GDM1 (cell line): ENCODE results near the gene SPDYE4.
"Not testable (repeated sequence)": the region's sequence is repeated elsewhere in the genome, so short reads cannot be mapped to it uniquely, and the experiment has no call there.

Experiments
- DNase-seq: peaks from one replicate; lab custom pipeline; 2025; lab: John Stamatoyannopoulos, UW

The SPDYE4 gene

DNA sequence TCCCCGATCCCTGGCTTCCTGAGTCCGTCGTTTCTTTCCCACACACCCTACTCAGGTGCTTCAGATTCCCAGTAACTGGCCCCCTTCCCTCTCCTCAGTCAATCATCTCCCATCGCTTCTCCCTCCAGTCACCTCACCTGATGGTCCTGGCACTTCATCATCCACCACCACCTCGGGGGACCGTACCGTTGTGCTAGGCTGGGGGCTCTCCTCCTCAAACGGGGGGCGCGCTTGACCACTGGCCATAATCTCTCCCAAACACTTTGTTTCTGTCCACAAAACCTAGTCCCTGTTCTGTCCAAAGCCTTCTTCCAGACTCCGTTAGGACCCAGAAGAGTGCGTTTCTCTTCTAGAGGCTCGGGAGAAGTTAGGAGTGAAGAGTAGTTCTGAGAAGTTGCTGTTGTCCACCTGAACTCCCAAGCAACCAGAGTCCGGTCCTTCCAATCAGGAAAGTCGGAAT is at the start of gene SPDYE4:
Gene SPDYE4, minus strand, starts transcription at position 410 of the 460 bp plus-strand sequence. Its CDS starts 164 bp downstream, at position 246.
- no peak for DNase-seq

DNA sequence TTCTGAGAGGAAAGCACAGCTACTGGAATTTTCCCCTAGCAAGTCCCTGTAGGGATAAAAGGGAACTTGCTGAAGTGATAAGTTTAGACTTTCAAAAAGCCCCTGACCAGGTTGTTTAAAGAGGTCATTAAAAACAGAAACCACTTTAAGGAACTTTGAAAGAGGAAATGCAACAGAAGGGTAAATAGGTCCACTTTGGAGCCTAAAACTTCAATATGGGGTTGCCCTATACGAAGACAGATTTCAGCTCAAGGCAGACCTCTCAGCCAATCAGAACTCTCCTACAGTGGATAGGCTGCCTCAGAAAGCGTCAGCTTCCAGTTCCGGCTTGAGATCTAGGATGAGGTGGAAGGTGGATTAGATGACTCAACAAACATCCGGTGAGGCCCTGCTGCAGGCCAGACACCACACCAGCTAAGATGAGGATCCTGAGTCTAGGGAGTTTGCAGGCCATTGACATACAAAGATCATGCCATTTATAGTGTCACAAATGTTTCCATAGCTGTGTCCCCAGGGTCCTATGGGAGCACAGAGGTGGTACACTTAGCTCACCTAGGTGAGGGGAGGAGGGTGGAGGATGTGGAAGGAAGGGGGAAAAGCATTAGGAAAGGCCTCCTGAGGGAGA is 48.7 kb upstream of the SPDYE4 start:
- no peak for DNase-seq

DNA sequence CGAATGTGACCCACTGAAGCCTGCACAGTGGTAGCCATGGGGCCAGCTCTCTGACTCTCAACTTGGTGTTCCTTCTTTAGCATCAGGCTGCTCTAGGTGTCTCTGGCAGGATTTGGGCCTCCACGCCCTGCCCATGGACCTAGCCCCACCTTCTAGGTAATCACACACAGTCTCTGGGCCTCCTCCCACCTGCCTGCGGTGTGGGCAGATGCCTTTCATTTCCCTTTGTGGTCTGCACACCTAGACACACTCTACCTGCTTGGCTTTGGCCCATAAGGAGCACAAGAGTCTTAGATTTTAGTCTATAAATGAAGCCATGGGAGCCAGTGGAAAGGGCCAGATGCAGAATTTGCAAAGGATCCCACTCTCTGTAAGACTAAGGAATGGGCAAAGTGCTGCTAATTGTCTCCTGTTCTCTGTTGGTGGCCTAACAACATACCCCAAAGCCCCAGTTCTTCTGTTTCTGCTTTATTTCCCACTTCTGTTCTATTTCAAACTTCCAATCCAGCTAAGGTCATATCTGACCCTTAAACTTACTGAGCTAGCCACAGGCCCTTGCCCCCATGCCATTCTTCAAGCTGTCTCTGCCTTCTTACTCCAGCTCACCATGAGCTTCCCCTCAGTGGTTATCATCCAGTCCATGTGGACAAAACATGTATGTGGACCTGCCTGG is 48.0 kb upstream of the SPDYE4 start:
- DNase-seq, result no peak

- not testable (repeated sequence) for DNase-seq
These were observed 47.0 kb upstream of the SPDYE4 start for GRCh38 chr17:8805396-8805795.

GRCh38 chr17:8803531-8804420 is 45.4 kb upstream of the SPDYE4 start:
- no peak for DNase-seq

DNA sequence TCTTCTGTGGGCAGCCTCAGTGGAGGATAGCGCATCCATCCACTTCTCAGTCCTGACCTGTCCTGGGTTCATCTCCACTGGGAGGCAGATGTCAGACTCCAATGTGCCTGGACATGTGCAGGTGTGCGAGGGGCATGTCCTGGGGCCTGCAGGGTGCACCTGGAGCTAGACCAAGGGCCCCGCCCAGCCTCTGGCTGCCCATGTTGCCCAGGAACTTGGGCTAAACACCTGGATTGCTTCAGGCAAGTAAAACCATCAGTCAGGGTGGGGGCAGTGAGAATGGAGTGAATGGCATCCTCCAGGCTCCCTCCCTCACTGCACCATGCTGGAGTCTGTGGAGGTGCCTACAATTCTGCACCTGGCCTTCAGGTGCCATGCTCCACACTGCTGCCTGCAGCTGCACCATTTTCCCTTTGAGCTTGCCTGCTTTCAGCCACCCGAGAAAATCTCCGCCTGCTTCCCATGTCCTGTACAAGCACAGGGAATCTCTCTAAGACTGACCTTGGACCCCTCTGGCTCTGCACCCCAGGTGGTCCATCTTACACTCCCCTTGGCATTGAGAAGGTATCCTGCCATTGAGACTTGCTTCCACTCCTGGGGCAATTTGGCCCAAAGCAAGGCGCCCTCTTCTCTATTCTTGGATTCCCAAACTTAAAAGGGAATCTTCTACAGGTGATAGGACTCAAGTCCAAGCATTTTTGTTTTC is 42.9 kb upstream of the SPDYE4 start:
- no peak for DNase-seq

DNA sequence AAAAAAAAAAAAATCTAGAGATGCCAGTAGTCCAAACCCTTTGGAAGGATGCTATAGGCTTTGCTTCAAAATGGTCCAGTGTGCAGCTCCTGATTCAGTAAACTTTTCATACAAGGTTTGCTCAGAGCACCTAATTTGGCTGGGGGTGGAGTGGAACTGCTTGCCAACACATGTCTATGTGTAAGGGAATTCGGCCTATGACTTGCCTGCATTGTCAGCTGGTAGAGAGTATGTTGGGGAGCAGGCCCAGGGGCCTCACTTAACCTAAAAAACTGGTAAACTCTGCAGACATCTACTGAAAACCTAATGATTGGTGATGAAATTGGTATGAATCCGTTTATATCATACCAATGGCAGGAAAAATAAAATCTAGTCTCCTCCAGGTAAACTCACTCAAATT is 42.3 kb upstream of the SPDYE4 start:
- no peak for DNase-seq

GRCh38 chr17:8799570-8800212 is 41.3 kb upstream of the SPDYE4 start:
- DNase-seq, result no peak

DNA sequence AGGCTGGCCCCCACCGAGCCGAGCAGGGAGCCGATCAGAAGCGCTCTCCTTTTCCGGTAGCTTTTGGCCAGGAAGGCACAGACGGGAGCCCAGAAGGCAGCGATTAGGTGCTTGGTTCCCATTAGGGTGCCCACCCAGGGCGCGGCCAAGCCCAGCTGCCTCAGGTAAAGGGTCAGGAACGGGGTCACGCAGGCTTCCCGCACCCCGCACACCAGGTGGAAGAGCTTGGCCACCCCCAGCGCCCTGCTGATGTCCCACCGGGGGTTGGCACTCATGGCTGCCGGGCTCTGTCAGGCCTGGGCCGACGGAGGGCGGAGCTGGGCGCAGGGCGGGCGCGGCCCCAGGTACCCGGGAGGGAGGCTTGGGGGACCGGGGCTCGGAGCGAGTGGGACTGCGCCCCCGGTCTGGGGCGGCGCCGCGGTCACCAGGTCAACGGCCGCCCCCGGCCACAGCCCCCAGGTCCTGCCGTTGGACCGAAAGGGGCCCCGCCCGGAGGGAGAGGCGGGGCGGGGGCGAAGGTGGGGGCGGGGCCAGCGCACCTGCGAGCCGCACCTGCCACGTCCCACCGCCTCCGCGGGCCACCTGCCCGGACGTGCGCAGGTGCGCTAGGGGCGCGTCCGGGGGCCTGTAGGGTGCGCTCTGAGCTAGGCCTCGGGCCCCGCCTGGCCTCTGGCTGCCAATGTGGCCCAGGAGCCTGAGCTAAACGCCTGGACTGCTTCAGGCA is 40.7 kb upstream of the SPDYE4 start, which contains the start of gene MFSD6L:
Gene MFSD6L, minus strand, starts transcription at position 520 of the 724 bp plus-strand sequence. Its CDS starts 245 bp downstream, at position 275.
- no peak for DNase-seq

DNA sequence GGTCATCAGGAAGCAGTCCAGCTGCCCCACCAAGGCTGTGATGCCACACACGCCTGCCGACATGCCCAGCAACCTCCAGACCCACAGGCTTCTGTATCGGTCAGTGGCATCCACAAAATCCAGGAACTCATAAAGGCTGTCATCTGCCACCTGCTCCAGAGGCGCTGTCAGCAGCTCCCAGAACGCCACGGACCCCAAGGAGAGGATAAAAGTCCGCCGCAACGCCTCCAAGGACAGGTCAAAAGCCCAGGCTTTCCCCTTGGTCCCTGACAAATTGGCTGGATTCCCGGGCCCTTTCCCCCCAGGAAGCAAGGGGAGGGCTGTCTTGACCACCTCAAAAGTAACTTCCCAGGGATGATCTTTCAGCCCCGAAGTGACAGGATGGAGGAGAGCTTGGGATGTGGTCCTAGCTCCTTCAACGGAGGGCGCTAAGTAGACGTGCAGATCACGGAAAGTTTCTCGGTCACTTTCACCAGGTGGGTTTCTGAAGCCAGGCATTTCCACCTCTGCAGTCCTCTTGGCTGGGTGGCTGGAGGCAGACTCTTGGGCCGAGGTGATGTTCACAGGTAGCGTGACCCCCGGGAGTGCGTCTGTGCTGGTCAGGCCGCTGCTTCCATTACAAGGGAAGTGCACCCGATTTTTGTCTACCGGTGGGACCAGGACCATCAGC is 40.0 kb upstream of the SPDYE4 start:
- no peak for DNase-seq

- no peak for DNase-seq
These were observed 39.4 kb upstream of the SPDYE4 start for GRCh38 chr17:8797621-8798175.

DNA sequence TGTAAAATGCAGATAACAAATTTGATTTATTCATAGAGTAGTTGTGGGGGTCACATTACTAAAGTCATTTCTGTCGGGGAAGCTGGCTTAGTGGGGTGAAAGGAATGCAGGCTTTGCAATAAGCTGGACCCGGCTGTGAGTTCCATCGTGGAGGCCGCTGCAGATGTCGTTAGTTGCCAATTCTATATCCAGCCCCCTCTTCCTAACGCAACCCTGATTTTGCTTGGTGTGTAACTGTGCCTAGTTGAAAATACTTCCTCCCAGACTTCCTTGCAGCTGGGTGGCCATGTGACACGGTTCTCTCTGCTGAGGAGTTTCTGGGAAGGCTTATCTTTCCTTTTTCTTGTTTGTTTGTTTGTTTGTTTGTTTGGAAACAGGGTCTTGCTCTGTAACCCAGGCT is 36.3 kb upstream of the SPDYE4 start:
- no peak for DNase-seq

- DNase-seq, result no peak
These were observed 35.3 kb upstream of the SPDYE4 start for GRCh38 chr17:8793649-8794048.

- DNase-seq, result no peak
These were observed 34.3 kb upstream of the SPDYE4 start for GRCh38 chr17:8792646-8793045.

DNA sequence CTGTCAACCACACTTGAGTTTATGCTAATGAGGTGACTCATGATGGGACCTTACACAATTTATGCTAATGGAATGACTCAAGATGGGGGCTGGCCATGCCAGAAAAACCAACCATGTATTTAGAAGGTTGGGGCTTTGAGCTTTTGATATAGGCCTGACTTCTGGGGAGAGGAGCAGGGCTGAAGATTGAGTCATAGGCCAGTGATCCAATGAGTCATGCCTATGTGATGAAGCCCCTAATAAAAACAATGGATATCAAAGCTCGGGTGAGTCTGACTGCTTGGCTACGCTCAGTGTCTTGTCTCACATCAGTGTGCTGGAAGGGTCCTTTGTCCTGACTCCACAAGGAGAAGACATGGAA is 33.5 kb upstream of the SPDYE4 start:
- DNase-seq, result no peak

DNA sequence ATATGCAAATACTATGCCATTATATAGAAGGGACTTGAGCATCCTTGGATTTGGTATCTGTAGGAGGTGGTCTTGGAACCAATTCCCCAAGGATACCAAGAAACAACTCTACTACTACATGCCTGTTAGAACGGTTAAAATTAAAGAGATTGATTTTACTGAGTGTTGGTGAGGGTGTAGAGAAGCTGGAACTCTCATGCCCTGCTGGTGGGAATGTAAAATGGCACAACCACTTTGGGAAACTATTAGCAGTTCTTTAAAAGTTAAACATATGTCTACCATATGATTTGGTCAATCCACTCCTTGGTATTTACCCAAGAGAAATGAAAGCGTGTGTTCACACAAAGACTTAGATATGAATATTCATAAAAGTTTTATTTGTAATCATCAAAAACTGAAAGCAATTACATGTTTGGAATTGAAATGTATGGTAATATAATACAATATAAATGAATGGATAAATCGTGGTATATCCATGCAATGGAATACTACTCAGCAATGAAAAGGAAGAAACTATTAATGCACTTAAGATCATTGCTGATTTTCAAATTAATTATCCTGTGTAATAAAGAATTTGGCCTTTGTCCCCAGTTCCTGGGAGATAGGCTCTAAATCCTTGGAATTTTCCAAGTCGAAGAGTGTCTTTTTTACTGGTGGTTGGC is 33.0 kb upstream of the SPDYE4 start:
- no peak for DNase-seq

GRCh38 chr17:8789743-8790142 is 31.4 kb upstream of the SPDYE4 start:
- DNase-seq, result no peak

- no peak for DNase-seq
These were observed 30.7 kb upstream of the SPDYE4 start for GRCh38 chr17:8788998-8789397.
